Lower leg skin (tissue), 3 donors: Measurements from ENCODE around the gene SNX25.

Source experiments
- CTCF ChIP-seq, 3 donors: fragments of 450-650 bp; IDR thresholded peaks; one replicate each; pipeline ENCODE4 v1.5.1; 2016; ENCODE audit warnings: antibody characterized with exemption in 3 of 3, mild to moderate bottlenecking in 3 of 3, moderate library complexity in 2 of 3
- POLR2A ChIP-seq, 2 donors: fragments of 450-650 bp; IDR thresholded peaks; one replicate each; pipeline ENCODE4 v1.6.1; 2016 to 2017; ENCODE audit warnings: antibody characterized with exemption in 2 of 2, mild to moderate bottlenecking in 1 of 2, moderate library complexity in 1 of 2

DNA sequence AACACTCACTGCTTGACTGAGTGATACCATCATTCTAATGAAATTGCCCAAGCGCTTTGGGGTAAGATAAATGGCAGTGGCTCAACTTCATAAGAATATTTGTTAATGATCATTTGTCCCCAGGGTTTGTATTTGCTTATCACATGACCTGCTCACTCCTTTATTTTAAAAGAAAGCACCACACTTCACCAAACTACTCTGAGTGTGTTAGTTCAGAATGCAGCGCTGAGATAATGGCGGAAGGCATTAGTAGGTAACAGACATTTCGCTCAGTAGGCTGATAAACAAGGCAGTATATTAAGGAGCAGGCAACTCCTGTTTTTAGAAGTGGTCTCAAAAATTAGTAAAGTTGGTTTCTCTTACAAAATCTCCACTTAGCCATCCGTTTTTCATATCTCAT lies 1.6 kb downstream of the SNX25 start:
- TF ChIP-seq CTCF (IDR thresholded peaks at IDR 0.05) (no peak), POLR2A (IDR thresholded peaks at IDR 0.05) (no peak)
